ENCODE measurements around the gene LLGL1. TPM values are rescaled to one million over a fixed set of nuclear protein-coding genes. Genes with fewer than 3 reads are reported as not detected.
A peak's percentile ranks its signal among the peaks of the same experiment; 100 is the strongest.

The LLGL1 gene
- total RNA-seq, 1 donor from 2014 or later = 43.5 TPM

- peak overlapping the region; percentile 80 for H3K4me2 ChIP-seq (ENCODE audit: low read length)
- peaks cover 6% of the 10 kb centered on the region for H3K4me1 Mint-ChIP-seq (ENCODE audit: low read depth, unreplicated experiment)
- H3K36me3 Mint-ChIP-seq (ENCODE audit: low read depth, unreplicated experiment) = peaks cover 18% of the 10 kb centered on the region
- H3K9ac ChIP-seq (ENCODE audit: low read length) = peak overlapping the region; percentile 75
- no peaks in the 10 kb centered on the region for H3K9me3 Mint-ChIP-seq (ENCODE audit: unreplicated experiment)
- H3K79me2 ChIP-seq (ENCODE audit: insufficient read depth, low read length) = peaks cover 14% of the 10 kb centered on the region
- H3K4me3 ChIP-seq (ENCODE audit: insufficient read depth, low read depth, low read length) = peak overlapping the region; percentile 30
- H3K4me3 Mint-ChIP-seq (ENCODE audit: unreplicated experiment) = peak overlapping the region; percentile 14
- H2AFZ ChIP-seq (ENCODE audit: low read depth, low read length) = peak overlapping the region; percentile 67
- no peaks in the 10 kb centered on the region for H3K9me3 ChIP-seq (ENCODE audit: insufficient read depth, low read depth, low read length)
- H3K27me3 ChIP-seq (ENCODE audit: insufficient read depth, low read length) = no peaks in the 10 kb centered on the region
- no peaks in the 10 kb centered on the region for H3K36me3 ChIP-seq (ENCODE audit: insufficient read depth, low read length)
- TF ChIP-seq CTCF (IDR thresholded peaks at IDR 0.05; ENCODE audit: insufficient read depth, low read depth, low read length) (no peak), EZH2 (IDR thresholded peaks at IDR 0.05; ENCODE audit: insufficient read depth, low read length) (no peak)
- H4K20me1 ChIP-seq (ENCODE audit: insufficient read depth, low read length) = peaks cover 36% of the 10 kb centered on the region
- H3K27me3 Mint-ChIP-seq (ENCODE audit: low read depth, unreplicated experiment) = no peaks in the 10 kb centered on the region
- peak; percentile 67 for DNase-seq (ENCODE audit: low read depth)
- no peak overlapping the region for H3K27ac Mint-ChIP-seq (ENCODE audit: unreplicated experiment)
- H3K27ac ChIP-seq (ENCODE audit: low read depth, low read length) = peak overlapping the region; percentile 79
- no peak for FAIRE-seq
- H3K4me1 ChIP-seq (ENCODE audit: insufficient read depth, low read length) = peaks cover 17% of the 10 kb centered on the region
Measured at GRCh38 chr17:18235743-18236256, 10.4 kb downstream of the LLGL1 start.

- no peaks in the 10 kb centered on the region for H3K27me3 Mint-ChIP-seq (ENCODE audit: low read depth, unreplicated experiment)
- H3K9me3 Mint-ChIP-seq (ENCODE audit: unreplicated experiment) = no peaks in the 10 kb centered on the region
- no peak for FAIRE-seq
- peaks cover 6% of the 10 kb centered on the region for H3K4me1 Mint-ChIP-seq (ENCODE audit: low read depth, unreplicated experiment)
- H2AFZ ChIP-seq (ENCODE audit: low read depth, low read length) = no peak overlapping the region
- H4K20me1 ChIP-seq (ENCODE audit: insufficient read depth, low read length) = peaks cover 29% of the 10 kb centered on the region
- H3K27me3 ChIP-seq (ENCODE audit: insufficient read depth, low read length) = no peaks in the 10 kb centered on the region
- H3K4me1 ChIP-seq (ENCODE audit: insufficient read depth, low read length) = peaks cover 17% of the 10 kb centered on the region
- no peak overlapping the region for H3K27ac Mint-ChIP-seq (ENCODE audit: unreplicated experiment)
- H3K36me3 Mint-ChIP-seq (ENCODE audit: low read depth, unreplicated experiment) = peaks cover 18% of the 10 kb centered on the region
- TF ChIP-seq CTCF (IDR thresholded peaks at IDR 0.05; ENCODE audit: insufficient read depth, low read depth, low read length) (no peak), EZH2 (IDR thresholded peaks at IDR 0.05; ENCODE audit: insufficient read depth, low read length) (no peak)
- H3K36me3 ChIP-seq (ENCODE audit: insufficient read depth, low read length) = no peaks in the 10 kb centered on the region
- H3K9me3 ChIP-seq (ENCODE audit: insufficient read depth, low read depth, low read length) = no peaks in the 10 kb centered on the region
- no peak overlapping the region for H3K4me3 Mint-ChIP-seq (ENCODE audit: unreplicated experiment)
- H3K4me2 ChIP-seq (ENCODE audit: low read length) = peak overlapping the region; percentile 80
- no peak for DNase-seq (ENCODE audit: low read depth)
- peak overlapping the region; percentile 75 for H3K9ac ChIP-seq (ENCODE audit: low read length)
- peaks cover 7% of the 10 kb centered on the region for H3K79me2 ChIP-seq (ENCODE audit: insufficient read depth, low read length)
- peak overlapping the region; percentile 79 for H3K27ac ChIP-seq (ENCODE audit: low read depth, low read length)
- H3K4me3 ChIP-seq (ENCODE audit: insufficient read depth, low read depth, low read length) = no peak overlapping the region
Measured at GRCh38 chr17:18236494-18236893, 11.1 kb downstream of the LLGL1 start.

- peaks cover 18% of the 10 kb centered on the region for H3K36me3 Mint-ChIP-seq (ENCODE audit: low read depth, unreplicated experiment)
- Histone ChIP-seq H3K9ac (ENCODE audit: low read length) (no peak overlapping the region), H3K79me2 (ENCODE audit: insufficient read depth, low read length) (no peaks in the 10 kb centered on the region), H3K36me3 (ENCODE audit: insufficient read depth, low read length) (no peaks in the 10 kb centered on the region), H2AFZ (ENCODE audit: low read depth, low read length) (no peak overlapping the region), H3K4me2 (ENCODE audit: low read length) (no peak overlapping the region), H3K4me1 (ENCODE audit: insufficient read depth, low read length) (peaks cover 17% of the 10 kb centered on the region), H3K9me3 (ENCODE audit: insufficient read depth, low read depth, low read length) (no peaks in the 10 kb centered on the region), H3K27me3 (ENCODE audit: insufficient read depth, low read length) (no peaks in the 10 kb centered on the region), H3K4me3 (ENCODE audit: insufficient read depth, low read depth, low read length) (no peak overlapping the region), H4K20me1 (ENCODE audit: insufficient read depth, low read length) (peaks cover 19% of the 10 kb centered on the region), H3K27ac (ENCODE audit: low read depth, low read length) (no peak overlapping the region)
- peaks cover 6% of the 10 kb centered on the region for H3K4me1 Mint-ChIP-seq (ENCODE audit: low read depth, unreplicated experiment)
- no peaks in the 10 kb centered on the region for H3K9me3 Mint-ChIP-seq (ENCODE audit: unreplicated experiment)
- DNase-seq (ENCODE audit: low read depth) (no peak), FAIRE-seq (no peak)
- TF ChIP-seq CTCF (IDR thresholded peaks at IDR 0.05; ENCODE audit: insufficient read depth, low read depth, low read length) = no peak
- TF ChIP-seq EZH2 (IDR thresholded peaks at IDR 0.05; ENCODE audit: insufficient read depth, low read length) = no peak
- H3K27me3 Mint-ChIP-seq (ENCODE audit: low read depth, unreplicated experiment) = no peaks in the 10 kb centered on the region
- no peak overlapping the region for H3K4me3 Mint-ChIP-seq (ENCODE audit: unreplicated experiment)
- no peak overlapping the region for H3K27ac Mint-ChIP-seq (ENCODE audit: unreplicated experiment)
Measured at GRCh38 chr17:18237461-18237860, 12.0 kb downstream of the LLGL1 start.

Data from astrocyte (in vitro differentiated cells and primary cell).